Breast epithelium (tissue), 3 donors: ENCODE results near the gene NIT2.

Experiments used
- CTCF ChIP-seq, 3 donors: fragments of 450-650 bp; IDR thresholded peaks; one replicate each; pipeline ENCODE4 v1.5.1; 2016 to 2017; ENCODE audit warnings: antibody characterized with exemption in 3 of 3, mild to moderate bottlenecking in 3 of 3, moderate library complexity in 3 of 3
- POLR2A ChIP-seq: fragments of 450-650 bp; IDR thresholded peaks from one replicate; pipeline ENCODE4 v1.6.1; 2016; ENCODE audit warnings: antibody characterized with exemption, mild to moderate bottlenecking, moderate library complexity
- POLR2AphosphoS5 ChIP-seq, 3 donors: sonication (generic); formaldehyde crosslinking; IDR thresholded peaks; one replicate each; pipeline ENCODE4 v1.6.1; 2017; ENCODE audit warnings: antibody characterized with exemption in 3 of 3

GRCh38 chr3:100407977-100408532 lies 73.5 kb downstream of the NIT2 start:
- TF ChIP-seq POLR2AphosphoS5 (IDR thresholded peaks at IDR 0.05), result no peak
- no peak for TF ChIP-seq CTCF (IDR thresholded peaks at IDR 0.05)
- no peak for TF ChIP-seq POLR2A
